GM19238 (cell line): ENCODE results near the gene CPXM2.

Experiments used
- DNase-seq: peaks from one replicate; pipeline ENCODE4 v3.0.0; 2011; ENCODE audit warnings: low spot score; ENCODE audit not compliant: insufficient read length

Gene CPXM2

DNA sequence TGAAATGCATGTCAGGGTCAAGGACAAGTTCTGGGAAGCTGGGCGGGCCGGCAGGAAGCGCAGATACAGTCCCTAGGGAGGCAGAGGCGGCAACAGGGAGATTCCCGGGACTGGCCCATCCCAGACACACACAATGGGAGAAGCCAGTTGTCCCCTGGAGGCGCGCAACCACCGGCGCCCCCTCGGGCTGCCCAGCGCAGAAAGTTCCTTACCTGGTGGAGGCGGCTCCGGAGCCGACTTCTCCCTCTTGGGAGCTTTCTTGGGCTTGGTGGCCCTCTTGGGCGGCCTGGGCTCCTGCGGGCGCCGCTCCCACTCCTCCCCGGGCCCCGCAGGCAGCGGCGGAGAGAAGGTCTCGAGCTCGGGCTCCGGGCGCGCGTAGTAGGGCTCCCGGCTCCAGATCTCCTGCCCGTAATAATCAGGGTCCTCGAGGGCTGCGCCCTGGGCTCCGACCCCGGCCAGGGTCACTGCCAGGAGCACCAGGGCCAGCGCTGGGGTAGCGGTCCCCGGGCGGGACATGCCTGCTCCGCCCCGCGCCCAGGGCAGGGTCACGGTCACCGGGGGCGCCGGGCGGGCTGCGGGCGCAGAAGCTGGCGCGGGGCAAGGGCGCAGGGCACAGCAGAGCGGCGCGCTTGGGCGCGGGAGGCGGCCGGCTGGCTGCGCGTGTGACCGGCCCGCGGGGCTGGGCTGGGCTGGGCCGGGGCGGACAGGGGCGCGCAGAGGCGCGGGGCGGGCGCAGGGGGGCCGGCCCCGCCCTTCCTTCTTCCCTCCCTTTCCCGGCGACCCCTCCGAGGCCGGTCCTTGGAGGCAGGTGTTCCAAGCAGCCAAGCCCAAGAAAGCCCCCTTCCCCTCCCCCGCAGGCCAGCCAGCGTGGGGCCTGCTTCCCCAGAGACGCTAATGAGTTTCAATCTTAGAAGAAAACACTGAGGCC, at the start of gene CPXM2:
CPXM2 (minus strand) TSS at position 664 of the 928 bp plus-strand sequence; CDS start at position 516, 148 bp downstream.
- DNase-seq = no peak

- DNase-seq = no peak
Measured at GRCh38 chr10:123939591-123939990, 48.0 kb upstream of the CPXM2 start.

- DNase-seq = no peak
Measured at GRCh38 chr10:123938890-123939289, 47.3 kb upstream of the CPXM2 start.

DNA sequence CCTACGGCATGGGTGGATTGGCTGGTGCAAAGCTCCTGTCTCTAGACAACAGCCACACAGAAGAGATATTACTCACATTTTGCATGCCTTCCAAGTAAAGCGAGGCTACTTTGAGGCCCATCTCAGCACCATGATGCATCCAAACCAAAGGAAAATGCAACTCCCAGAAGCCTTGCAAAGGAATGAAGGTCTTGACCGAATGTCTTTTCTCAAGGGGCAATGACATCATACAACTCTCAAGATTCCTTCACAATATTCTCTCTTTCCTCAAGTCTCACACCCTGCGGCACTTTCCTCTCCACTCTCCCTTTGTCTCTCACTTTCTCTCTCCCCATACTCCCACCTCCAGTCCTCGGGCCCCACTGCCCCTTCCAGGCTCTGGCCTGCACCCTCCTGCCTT, 44.8 kb upstream of the CPXM2 start:
- no peak for DNase-seq

DNA sequence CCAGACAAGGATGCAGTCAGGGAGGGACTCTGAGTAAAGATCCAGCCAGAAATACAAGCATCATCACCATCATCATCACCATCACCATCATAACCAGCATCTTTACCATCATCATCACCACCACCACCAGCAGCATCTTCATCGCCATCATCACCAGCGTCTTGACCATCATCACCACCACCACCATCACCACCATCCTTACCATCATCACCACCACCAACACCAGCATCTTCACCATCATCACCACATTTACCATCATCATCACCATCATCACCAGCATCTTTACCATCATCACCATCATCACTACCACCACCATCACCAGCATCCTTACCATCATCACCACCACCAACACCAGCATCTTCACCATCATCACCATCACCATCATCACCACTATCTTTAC, 44.1 kb upstream of the CPXM2 start:
- no peak for DNase-seq

DNA sequence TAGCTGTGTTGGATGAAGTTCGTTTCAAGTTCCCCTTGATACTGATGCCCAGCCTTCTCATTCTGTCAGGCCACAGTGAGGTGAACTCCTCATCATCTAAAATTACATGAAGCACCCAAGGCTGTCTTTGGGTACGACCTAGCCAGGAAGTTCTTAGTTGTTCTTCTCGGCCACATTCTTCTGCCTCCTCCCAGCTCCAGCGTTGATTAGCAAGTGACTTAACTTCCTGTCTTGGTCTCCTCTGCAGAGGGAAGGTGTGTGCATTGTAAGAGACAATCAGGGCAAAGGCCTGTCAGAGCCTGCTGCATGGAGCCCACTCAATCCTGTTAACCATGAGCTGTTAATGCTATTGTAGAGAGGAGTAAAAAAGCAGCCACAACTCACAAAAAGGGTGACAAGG, 43.2 kb upstream of the CPXM2 start:
- no peak for DNase-seq

- DNase-seq = no peak
Measured at GRCh38 chr10:123930340-123931001, 38.9 kb upstream of the CPXM2 start.

GRCh38 chr10:123929791-123930190, 38.2 kb upstream of the CPXM2 start:
- DNase-seq = no peak

DNA sequence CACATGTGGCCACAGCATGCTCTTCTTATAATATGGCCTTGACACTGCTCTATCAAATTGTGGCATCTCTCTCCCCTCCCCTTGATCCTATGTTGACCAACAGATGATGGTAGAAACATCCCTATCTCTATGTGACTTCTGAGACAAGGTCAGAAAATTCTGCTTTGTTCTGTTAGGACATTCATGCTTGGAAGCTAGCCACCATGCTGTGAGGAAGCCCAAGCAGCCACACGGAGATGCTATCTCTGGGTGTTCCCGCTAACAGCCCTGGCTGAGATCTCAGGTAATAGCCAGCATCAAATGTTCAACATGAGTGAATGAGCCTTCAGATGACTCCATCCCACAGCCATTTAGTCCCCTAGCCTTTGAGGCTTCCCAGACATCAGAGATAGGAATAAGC, 36.8 kb upstream of the CPXM2 start:
- no peak for DNase-seq

DNA sequence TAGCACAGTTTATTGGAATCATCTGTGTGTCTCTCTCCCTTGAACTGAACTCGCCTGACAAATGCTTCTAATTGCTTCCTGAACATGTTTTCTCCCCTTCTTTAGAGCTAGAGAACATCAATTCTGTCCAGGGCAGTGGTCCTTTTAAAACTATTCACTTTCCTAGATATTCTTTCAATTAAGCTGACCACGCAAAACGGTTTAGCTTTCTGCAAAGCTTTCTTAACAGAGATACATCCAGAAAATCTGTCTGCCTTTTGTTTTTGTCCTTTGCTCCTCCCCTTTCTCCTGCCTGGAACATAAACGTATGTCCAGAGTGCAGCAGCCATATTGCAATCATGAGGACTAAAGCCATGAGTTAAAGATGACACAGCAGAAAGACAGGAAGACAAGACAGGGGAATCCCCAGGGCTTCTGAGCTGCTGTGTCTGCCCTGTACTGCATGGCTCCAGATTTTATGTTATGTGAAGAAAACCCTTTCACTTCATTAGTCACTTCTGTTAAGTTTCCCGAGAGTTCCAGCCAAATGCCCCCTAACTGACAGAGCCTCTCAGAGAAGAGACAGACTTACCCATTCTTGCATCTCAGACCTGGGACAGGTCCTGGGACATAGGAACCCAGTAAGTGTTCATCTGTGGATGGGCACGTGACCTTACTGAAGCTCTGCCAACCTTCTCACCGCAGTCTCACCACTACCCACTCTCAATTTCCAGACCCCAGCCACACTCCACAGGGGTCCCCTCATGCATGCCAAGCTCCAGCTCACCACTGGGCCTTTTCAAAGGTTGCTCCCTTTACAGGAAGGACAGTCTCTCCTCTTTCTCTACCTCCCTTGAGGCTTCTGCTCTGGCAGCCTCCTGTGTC, 35.0 kb upstream of the CPXM2 start:
- peak; percentile 29 for DNase-seq

GRCh38 chr10:123922126-123922525, 30.5 kb upstream of the CPXM2 start:
- DNase-seq = no peak

DNA sequence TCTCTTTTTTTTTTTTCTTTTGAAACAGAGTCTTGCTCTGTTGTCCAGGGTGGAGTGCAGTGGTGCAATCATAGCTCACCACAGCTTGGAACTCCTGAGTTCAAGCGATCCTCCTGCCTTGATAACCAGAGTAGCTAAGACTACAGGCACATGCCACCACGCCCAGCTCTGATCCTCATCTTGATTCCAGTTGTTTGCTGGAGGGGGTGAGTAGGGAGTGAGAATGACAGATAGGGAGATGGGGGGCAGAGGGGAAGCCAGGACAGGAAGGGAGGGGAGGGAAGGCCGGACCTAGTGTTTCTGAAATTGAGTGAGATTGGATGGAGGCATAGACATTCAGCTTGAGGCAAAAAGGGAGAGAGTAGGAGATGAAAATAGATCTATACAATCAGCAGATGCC, 25.2 kb upstream of the CPXM2 start:
- DNase-seq = no peak

GRCh38 chr10:123913688-123914268, 22.2 kb upstream of the CPXM2 start:
- peak; percentile 17 for DNase-seq

- DNase-seq = no peak
Measured at GRCh38 chr10:123912871-123913270, 21.3 kb upstream of the CPXM2 start.

GRCh38 chr10:123912466-123912865, 20.9 kb upstream of the CPXM2 start:
- DNase-seq = no peak

DNA sequence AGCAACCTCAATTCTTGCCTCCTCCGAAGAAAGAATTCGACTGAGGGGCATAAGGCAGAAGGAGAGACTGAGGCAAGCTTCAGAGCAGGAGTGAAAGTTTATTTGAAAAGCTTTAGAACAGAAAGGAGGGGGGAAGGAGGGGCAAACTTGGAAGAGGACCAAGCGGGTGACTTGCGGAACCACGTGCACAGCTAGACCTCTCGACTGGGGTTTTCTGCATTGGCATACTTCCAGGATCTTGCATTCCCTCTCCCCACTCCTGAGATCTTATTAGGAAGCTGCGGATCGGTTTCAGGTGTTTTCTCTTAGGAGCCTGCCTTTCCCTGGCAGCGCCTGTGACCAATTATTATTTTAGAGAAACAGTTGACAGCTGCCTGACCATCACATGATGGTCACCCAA, 20.3 kb upstream of the CPXM2 start:
- DNase-seq = no peak

GRCh38 chr10:123909866-123910265, 18.3 kb upstream of the CPXM2 start:
- no peak for DNase-seq

- DNase-seq = no peak
Measured at GRCh38 chr10:123909426-123909825, 17.8 kb upstream of the CPXM2 start.

GRCh38 chr10:123908379-123908778, 16.8 kb upstream of the CPXM2 start:
- DNase-seq = no peak

DNA sequence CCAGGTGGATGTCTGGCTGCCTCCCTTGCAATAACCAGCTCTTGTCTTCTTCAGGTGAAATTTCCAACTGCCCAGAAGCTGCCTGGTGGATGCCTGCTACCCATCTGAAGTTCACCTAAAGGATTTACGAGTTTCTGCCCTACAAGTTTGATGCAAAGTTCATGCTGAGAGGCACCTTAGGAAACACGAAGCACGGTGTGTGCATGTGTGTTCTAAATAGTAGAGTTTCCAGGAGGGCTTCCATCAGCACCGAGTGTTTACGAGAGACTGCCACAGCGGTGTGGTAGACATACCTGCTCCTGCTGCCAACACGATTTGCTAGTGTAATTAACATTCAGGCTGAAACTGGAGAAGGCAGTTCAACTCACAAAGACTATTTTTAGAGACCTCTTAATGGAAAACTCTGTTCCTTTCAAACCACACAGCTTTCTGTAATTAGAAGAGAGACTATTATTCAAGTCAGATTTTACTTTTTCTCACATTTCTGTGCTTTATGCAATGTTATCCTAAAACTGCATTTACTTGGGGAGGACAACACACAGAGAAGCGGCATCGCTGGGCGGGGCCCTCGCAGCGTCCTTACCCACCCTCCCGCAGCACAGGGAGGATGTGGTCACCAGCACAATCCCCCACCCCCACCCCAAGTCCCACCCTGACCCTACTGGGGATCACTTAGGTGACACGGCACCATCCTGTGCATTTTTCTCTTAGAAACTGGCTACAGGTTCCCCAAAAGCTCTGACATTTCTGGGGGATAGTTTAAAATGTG, 15.5 kb upstream of the CPXM2 start:
- no peak for DNase-seq

DNA sequence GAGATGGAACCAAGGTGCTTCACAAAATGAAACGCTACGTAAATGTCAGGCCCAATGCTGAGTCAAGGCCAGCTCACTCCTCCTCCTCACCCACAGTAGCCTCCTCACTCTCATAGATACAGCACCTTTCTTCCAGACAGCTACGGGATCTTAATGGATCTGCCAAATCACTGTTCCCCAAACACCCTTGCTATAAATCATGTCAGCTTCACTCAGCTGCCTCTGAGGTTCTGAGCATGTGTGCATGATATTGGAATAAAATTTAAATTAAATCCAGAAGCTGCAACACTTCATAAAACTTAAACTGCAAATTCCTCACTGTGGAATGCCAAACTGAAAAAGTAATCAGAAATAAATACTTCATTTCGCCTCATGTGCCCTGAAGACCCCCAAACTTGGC, 14.7 kb upstream of the CPXM2 start:
- no peak for DNase-seq
